HL-60 (cell line): ENCODE results near the gene SH3BGRL3.

Source experiments
- DNase-seq, 2 experiments: peaks; one replicate each; pipeline ENCODE4 v3.0.0-alpha.2; 2010 to 2020; ENCODE audit warnings: low read depth in 1 of 2, low spot score in 1 of 2
- H3K27ac ChIP-seq: fragments of 250-450 bp; sonication (Bioruptor Pico); replicated peaks from 2 replicates; pipeline ENCODE4 v1.5.1; 2020; ENCODE audit warnings: mild to moderate bottlenecking, moderate library complexity
- H3K27me3 ChIP-seq: fragments of 250-450 bp; sonication (Bioruptor Pico); 2 replicates; pipeline ENCODE4 v1.5.1; 2021; ENCODE audit warnings: mild to moderate bottlenecking, moderate library complexity; ENCODE audit not compliant: insufficient read depth, poor library complexity, severe bottlenecking
- H3K4me3 ChIP-seq: replicated peaks from 2 replicates; pipeline ENCODE4 v1.5.1; 2011; ENCODE audit warnings: mild to moderate bottlenecking, control low read depth, low read length; ENCODE audit not compliant: insufficient read depth
- GABPA ChIP-seq: IDR thresholded peaks from 2 replicates; pipeline ENCODE4 v1.6.1; 2012; ENCODE audit warnings: low read depth
- POLR2AphosphoS5 ChIP-seq: IDR thresholded peaks from 2 replicates; pipeline ENCODE4 v1.6.1; 2012; ENCODE audit warnings: low read depth
- SPI1 ChIP-seq: IDR thresholded peaks from 2 replicates; pipeline ENCODE4 v1.6.1; 2012; ENCODE audit warnings: low read depth, mild to moderate bottlenecking, borderline replicate concordance
- TF ChIP-seq, protein P1 (sequence below): IDR thresholded peaks from one replicate; pipeline ENCODE4 v1.5.1; 2011; ENCODE audit warnings: low read length, control low read depth, inconsistent platforms; ENCODE audit not compliant: insufficient read depth
- TF ChIP-seq, protein P2 (sequence below): IDR thresholded peaks from 2 replicates; pipeline ENCODE4 v1.6.1; 2012; ENCODE audit warnings: low read depth; ENCODE audit not compliant: insufficient replicate concordance

The SH3BGRL3 gene

DNA sequence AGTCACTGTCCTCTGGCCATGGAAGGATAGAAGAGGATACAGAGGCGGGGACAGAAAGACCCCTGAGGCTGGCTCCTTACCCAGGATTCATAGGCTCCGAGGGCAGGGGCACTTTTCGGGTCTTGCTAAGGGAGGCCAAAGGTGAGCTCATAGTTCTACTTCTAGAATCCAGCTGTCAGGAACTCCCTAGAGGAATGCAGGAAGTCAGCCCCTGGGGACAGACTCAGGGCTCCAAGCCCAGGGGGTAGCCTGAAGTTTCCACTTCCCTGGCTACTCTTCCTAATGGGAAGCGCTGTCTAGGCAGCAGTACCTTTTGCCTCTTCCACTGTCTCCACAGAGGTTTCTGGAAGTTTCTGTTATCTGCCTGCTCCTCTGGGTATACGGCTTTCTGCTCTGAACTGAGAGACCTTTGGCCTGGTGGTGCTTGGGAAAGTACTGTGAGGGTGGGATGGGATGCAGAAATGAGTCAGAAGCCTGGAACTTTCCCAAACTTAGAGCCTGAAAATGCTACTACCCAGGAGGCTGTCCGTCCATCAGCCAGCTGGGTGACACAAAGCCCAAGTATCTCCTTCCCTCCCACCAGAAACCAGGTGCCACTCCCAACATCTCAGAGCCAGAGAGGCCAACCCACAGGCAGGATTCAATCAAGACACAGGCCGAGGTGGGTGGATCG, 23.0 kb downstream of the SH3BGRL3 start:
- DNase-seq, result no peak
- TF ChIP-seq, protein P1, sequence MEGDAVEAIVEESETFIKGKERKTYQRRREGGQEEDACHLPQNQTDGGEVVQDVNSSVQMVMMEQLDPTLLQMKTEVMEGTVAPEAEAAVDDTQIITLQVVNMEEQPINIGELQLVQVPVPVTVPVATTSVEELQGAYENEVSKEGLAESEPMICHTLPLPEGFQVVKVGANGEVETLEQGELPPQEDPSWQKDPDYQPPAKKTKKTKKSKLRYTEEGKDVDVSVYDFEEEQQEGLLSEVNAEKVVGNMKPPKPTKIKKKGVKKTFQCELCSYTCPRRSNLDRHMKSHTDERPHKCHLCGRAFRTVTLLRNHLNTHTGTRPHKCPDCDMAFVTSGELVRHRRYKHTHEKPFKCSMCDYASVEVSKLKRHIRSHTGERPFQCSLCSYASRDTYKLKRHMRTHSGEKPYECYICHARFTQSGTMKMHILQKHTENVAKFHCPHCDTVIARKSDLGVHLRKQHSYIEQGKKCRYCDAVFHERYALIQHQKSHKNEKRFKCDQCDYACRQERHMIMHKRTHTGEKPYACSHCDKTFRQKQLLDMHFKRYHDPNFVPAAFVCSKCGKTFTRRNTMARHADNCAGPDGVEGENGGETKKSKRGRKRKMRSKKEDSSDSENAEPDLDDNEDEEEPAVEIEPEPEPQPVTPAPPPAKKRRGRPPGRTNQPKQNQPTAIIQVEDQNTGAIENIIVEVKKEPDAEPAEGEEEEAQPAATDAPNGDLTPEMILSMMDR, result no peak
- no peak for TF ChIP-seq POLR2AphosphoS5
- TF ChIP-seq, protein P2, sequence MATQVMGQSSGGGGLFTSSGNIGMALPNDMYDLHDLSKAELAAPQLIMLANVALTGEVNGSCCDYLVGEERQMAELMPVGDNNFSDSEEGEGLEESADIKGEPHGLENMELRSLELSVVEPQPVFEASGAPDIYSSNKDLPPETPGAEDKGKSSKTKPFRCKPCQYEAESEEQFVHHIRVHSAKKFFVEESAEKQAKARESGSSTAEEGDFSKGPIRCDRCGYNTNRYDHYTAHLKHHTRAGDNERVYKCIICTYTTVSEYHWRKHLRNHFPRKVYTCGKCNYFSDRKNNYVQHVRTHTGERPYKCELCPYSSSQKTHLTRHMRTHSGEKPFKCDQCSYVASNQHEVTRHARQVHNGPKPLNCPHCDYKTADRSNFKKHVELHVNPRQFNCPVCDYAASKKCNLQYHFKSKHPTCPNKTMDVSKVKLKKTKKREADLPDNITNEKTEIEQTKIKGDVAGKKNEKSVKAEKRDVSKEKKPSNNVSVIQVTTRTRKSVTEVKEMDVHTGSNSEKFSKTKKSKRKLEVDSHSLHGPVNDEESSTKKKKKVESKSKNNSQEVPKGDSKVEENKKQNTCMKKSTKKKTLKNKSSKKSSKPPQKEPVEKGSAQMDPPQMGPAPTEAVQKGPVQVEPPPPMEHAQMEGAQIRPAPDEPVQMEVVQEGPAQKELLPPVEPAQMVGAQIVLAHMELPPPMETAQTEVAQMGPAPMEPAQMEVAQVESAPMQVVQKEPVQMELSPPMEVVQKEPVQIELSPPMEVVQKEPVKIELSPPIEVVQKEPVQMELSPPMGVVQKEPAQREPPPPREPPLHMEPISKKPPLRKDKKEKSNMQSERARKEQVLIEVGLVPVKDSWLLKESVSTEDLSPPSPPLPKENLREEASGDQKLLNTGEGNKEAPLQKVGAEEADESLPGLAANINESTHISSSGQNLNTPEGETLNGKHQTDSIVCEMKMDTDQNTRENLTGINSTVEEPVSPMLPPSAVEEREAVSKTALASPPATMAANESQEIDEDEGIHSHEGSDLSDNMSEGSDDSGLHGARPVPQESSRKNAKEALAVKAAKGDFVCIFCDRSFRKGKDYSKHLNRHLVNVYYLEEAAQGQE, result no peak
- no peak for TF ChIP-seq SPI1
- Histone ChIP-seq H3K27ac (no peak overlapping the region), H3K4me3 (no peak overlapping the region), H3K27me3 (no peaks in the 10 kb centered on the region)

DNA sequence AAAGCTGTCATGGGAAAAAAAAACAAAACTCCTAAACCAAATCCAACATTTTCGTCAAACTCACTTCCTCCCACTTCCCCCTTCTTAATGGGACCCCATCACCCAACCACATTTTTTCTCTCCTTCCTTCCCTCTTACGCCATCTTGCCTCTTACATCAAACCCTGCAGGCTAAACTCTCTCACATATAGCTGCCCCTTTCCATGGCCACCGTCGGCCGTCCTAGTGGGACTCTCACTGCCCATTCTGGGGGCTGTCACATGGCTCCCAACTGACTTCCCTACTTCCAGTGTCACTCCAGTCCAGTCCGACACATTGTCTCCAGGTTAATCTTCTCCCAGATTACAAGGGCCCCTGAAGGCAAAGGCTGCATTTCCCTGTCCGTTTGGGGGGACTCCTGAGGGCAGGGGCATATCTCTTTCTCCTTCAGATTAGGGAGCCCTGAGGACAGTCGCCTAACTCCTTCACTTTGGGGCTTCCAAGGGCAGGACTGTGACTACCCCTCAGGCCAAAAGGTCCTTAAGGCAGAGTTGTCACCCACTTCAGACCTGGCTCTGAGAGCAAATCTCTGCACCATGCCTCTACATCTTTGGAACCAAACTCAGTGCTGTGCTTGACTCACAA, 25.9 kb downstream of the SH3BGRL3 start:
- Histone ChIP-seq H3K27me3 (no peaks in the 10 kb centered on the region), H3K27ac (peak overlapping the region; percentile 87), H3K4me3 (peak overlapping the region; percentile 93)
- TF ChIP-seq GABPA (no peak), POLR2AphosphoS5 (peak; percentile 45), SPI1 (peak; percentile 86)
- TF ChIP-seq, protein P2, result no peak
- TF ChIP-seq, protein P1, result no peak
- DNase-seq, result peak; percentile 73 to 76

DNA sequence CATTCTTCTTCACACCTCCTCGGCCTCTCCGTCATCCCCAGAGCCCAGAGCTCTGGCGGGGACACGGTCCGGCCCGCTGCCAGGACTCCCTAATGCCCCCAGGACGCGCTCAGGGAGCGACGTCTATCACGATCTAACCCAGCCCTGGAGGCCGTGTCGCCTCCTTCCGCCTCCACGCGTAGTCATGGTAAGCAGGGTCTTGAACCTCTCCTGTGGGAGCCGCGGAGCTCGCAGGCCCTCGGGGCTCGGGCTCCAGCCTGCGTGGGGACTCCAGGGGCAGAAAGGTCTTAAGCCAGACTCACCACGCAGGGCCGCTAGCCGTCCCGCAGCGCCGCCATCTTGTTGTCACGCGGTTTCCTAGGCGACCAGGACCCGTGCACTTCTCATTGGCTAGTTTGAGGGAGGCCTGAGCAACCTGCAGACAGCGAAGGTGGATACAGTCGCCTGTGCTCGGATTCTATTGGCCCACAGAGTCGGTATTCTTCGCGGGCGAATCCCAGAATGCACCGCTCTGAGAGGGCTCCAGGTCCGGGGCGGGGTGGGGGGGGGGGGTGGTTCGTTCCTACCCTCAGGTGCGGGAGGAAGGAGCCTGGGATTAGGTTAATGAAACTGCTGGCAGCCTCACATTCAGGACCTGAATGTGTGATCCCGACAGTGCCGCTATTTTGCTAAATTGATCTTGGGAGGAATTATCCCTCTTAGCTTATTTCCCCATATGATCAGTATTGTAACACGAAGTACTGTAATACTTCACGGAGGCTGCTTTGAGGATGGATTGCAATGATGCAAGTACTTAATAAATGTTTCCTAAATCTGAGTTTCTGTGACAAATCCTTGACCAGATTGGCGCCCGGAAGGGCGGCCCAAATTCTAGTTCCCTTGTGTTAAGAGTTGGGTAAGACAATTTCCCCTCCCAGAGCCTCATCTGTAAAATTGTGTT, 26.7 kb downstream of the SH3BGRL3 start, which contains the start of gene UBXN11:
Gene UBXN11 (minus strand): TSS at position 347 of the 940 bp plus-strand sequence. CDS start 3,753 bp downstream, outside the sequence.
- no peaks in the 10 kb centered on the region for H3K27me3 ChIP-seq
- TF ChIP-seq GABPA (no peak), SPI1 (peak; percentile 27; the same call in 1 of the 2 replicates)
- peak within 1 kb of the TSS; percentile 87 for H3K27ac ChIP-seq
- DNase-seq, result peak; percentile 98
- peak within 1 kb of the TSS; percentile 93 for H3K4me3 ChIP-seq

DNA sequence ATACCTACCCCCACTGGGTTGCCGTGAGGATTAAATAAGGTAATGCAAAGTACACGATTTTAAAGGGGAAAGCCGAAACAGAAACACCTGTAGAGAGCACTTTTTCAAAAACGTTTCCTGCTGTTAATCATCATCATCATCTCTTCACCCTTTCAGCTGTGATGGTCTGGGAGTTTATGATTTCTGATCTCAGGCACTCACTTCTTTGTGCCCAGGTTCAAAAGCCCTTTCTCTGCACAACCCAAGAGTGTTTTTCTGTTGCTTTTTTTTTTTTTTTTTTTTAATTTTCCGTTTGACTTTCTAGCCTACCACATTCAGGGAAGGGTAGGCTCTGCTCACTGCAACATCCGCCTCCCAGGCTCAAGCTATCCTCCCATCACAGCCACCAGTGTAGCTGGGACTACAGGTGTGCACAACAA, 27.5 kb downstream of the SH3BGRL3 start:
- no peak overlapping the region; the same call in 1 of the 2 replicates for H3K4me3 ChIP-seq
- peak overlapping the region; percentile 87 for H3K27ac ChIP-seq
- TF ChIP-seq POLR2AphosphoS5 (no peak), GABPA (no peak), SPI1 (no peak)
- TF ChIP-seq, protein P2, result no peak
- TF ChIP-seq, protein P1, result no peak

More for the DNA sequence above, 27.5 kb downstream of the SH3BGRL3 start:
- no peak for DNase-seq
- H3K27me3 ChIP-seq, result no peaks in the 10 kb centered on the region
